Ovary (tissue), 9 donors: ENCODE data around the gene ETV3. TPM values are rescaled to one million over a fixed set of nuclear protein-coding genes. Genes with fewer than 3 reads are reported as not detected.
A peak's percentile ranks its signal among the peaks of the same experiment; 100 is the strongest.

Experiments used
- DNase-seq, 5 donors: peaks; one replicate each; pipeline ENCODE4 v3.0.0-alpha.2; 2019 to 2020
- H3K27ac ChIP-seq, 2 donors: fragments of 200-600 bp; one replicate each; pipeline versions ENCODE4 v1.5.1 to v1.8.0; 2019 to 2022
- H3K27me3 ChIP-seq: fragments of 200-600 bp; one replicate; pipeline ENCODE4 v1.8.0; 2022
- H3K36me3 ChIP-seq: fragments of 200-600 bp; sonication (generic); one replicate; pipeline ENCODE4 v1.5.1; 2019
- H3K4me1 ChIP-seq: one replicate; pipeline ENCODE4 v1.8.1; 2013; ENCODE audit warnings: mild to moderate bottlenecking, moderate library complexity; ENCODE audit not compliant: insufficient read depth
- H3K4me3 ChIP-seq: fragments of 200-600 bp; sonication (generic); one replicate; pipeline ENCODE4 v1.5.1; 2017
- H3K9me3 ChIP-seq, 2 donors: fragments of 200-600 bp in 1 of 2; sonication (generic) in 1 of 2; one replicate each; pipeline versions ENCODE4 v1.5.1 to v1.8.1; 2013 to 2019; ENCODE audit warnings: mild to moderate bottlenecking in 1 of 2, moderate library complexity in 1 of 2
- EP300 ChIP-seq: sonication (generic); formaldehyde crosslinking; IDR thresholded peaks from one replicate; pipeline ENCODE4 v1.6.1; 2017; ENCODE audit warnings: antibody characterized with exemption
- POLR2A ChIP-seq: fragments of 450-650 bp; IDR thresholded peaks from one replicate; pipeline ENCODE4 v1.6.1; 2017; ENCODE audit warnings: antibody characterized with exemption, mild to moderate bottlenecking, moderate library complexity
- WGBS, 3 donors: extraction: QIAGEN DNeasy Blood & Tissue Kit in 1 of 3; methylation state at CpG; one replicate each; pipeline versions ENCODE4 v1.1.5 to v1.1.7; 2013 to 2017; 5-methylcytosine and 5-hydroxymethylcytosine counted together
- intact Hi-C, 4 donors: fragments of 100-400 bp; cut with DNase I; formaldehyde crosslinking; loops; one replicate each; pipeline versions ENCODE4 v1.11.0 to v1.15.1; 2022 to 2023
- polyA plus RNA-seq, 2 donors: library from polyadenylated mRNA; stranded (reverse); fragments of 200-250 nt in 1 of 2; fragments of 350-450 nt in 1 of 2; fragmentation: Illumina TruSeq in 1 of 2; extraction: RNeasy Lipid Tissue Mini Kit (QIAGEN cat#74804) in 1 of 2; gene quantifications; one replicate each; pipeline ENCODE4 v1.2.3, GENCODE V29; 2013 to 2014
- total RNA-seq, 7 donors: library from RNA; depleted of rRNA in 2 of 7; stranded (reverse); fragments of >200 nt in 2 of 7; fragmentation: NEBNext Ultra II Directional in 3 of 7; extraction: Animal tissue kit (Norgen Biotek cat#: 25700) in 3 of 7; gene quantifications; one replicate each; pipeline versions ENCODE4 v1.1.0 to v1.2.4, GENCODE V29; 2016 to 2023
- TF ChIP-seq, protein P1 (sequence below), 3 donors: fragments of 450-650 bp in 2 of 3; fragments of 200-600 bp in 1 of 3; IDR thresholded peaks; one replicate each; pipeline versions ENCODE4 v1.5.1 to v1.8.0; 2016 to 2022; ENCODE audit warnings: antibody characterized with exemption in 3 of 3, mild to moderate bottlenecking in 1 of 3
- donor health status: DM: no; HTN: no; CAD: no; lungs with moderate emphysema.
- donor health status: DM: no; HTN: no; CAD: no.
- donor health status: Bipolar disorder and iron deficiency.
- donor health status: DM: yes; HTN: yes; CAD: no.
- donor health status: DM: no; HTN: no; CAD: no.
- donor health status: DM: yes; HTN: yes; CAD: no.

The ETV3 gene
- total and polyA plus RNA-seq, 9 donors, result 8.0 to 36.4 (median 22.5) TPM

DNA sequence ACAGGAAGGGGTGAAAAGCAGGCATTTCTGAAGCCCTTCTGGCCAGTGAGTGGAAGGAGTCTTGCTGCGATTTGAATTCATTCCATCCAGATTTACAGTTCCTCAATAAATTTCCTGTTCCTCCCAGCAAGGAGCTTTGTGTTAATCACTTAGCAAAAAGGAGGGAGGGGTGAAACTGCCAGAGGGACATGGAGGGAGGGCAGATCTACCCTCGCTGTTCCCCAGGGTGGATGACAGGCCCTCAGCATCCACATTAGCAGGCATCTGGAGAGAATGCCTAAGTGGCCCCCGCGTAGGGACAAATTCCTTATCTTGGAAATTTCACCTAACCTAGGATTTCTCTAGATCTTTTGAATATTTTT, 1.2 kb downstream of the ETV3 start:
- Histone ChIP-seq H3K4me1 (peaks cover 4% of the 10 kb centered on the region), H3K27ac (no peak overlapping the region), H3K4me3 (peak overlapping the region; percentile 99), H3K36me3 (no peaks in the 10 kb centered on the region), H3K9me3 (no peaks in the 10 kb centered on the region), H3K27me3 (no peaks in the 10 kb centered on the region)
- intact Hi-C loops, result no loop called here
- no peak for DNase-seq
- TF ChIP-seq EP300, result no peak
- TF ChIP-seq, protein P1, sequence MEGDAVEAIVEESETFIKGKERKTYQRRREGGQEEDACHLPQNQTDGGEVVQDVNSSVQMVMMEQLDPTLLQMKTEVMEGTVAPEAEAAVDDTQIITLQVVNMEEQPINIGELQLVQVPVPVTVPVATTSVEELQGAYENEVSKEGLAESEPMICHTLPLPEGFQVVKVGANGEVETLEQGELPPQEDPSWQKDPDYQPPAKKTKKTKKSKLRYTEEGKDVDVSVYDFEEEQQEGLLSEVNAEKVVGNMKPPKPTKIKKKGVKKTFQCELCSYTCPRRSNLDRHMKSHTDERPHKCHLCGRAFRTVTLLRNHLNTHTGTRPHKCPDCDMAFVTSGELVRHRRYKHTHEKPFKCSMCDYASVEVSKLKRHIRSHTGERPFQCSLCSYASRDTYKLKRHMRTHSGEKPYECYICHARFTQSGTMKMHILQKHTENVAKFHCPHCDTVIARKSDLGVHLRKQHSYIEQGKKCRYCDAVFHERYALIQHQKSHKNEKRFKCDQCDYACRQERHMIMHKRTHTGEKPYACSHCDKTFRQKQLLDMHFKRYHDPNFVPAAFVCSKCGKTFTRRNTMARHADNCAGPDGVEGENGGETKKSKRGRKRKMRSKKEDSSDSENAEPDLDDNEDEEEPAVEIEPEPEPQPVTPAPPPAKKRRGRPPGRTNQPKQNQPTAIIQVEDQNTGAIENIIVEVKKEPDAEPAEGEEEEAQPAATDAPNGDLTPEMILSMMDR (IDR thresholded peaks at IDR 0.05), result no peak
- no peak for TF ChIP-seq POLR2A
- 12 to 16% (median 15%) methylated on average over 4 of the region's 4 CpGs for WGBS, 3 donors

DNA sequence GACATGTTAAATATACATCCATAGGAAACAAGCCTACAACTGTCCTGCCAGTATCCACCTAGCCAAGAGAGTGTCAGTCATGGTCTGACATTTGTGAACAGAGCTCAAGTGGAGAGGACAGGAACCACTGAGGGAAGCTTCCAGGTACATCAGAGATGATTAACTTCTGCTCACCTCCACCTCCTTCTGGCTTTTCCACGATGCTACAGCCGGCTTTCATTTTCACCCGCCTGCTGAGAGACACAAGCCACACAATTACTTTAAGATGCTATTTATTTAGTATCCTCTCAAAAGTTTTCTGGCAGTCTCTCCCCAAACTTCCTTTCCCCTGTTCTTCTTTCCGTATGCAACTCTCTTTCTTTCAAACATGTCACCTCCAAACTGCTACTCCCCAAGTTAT, 2.1 kb downstream of the ETV3 start:
- intact Hi-C loops, result no loop called here
- DNase-seq, result no peak
- H3K36me3 ChIP-seq, result no peaks in the 10 kb centered on the region
- TF ChIP-seq POLR2A (no peak), EP300 (no peak)
- TF ChIP-seq, protein P1 (IDR thresholded peaks at IDR 0.05), result no peak
- H3K9me3 ChIP-seq, result no peaks in the 10 kb centered on the region
- WGBS, 3 donors, result 49 to 60% (median 58%) methylated on average over 4 of the region's 4 CpGs
- no peak overlapping the region for H3K27ac ChIP-seq
- H3K27me3 ChIP-seq, result no peaks in the 10 kb centered on the region
- peaks cover 4% of the 10 kb centered on the region for H3K4me1 ChIP-seq
- no peak overlapping the region for H3K4me3 ChIP-seq

DNA sequence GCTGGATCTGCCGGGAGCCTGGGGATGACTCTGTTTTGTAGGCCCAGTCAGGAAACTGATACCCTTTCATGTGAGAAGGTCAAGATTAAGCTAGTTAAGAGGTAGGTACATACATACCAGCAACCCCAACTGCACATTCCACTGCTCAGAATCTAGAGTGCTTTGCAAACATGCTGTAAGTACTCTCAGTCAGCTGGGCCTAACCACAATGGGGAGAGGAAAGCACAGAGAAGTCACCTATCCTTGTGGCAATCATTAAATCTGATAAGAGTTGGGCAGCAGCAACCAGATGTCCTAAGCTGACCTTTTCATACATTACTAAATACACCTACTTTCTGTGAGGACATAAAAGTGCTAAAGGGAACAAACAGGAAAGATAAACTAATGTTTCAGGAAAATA, 2.5 kb downstream of the ETV3 start:
- no peaks in the 10 kb centered on the region for H3K36me3 ChIP-seq
- TF ChIP-seq, protein P1 (IDR thresholded peaks at IDR 0.05), result no peak
- no peak for TF ChIP-seq POLR2A
- no peak for TF ChIP-seq EP300
- H3K4me3 ChIP-seq, result no peak overlapping the region
- H3K27ac ChIP-seq, result no peak overlapping the region
- H3K27me3 ChIP-seq, result no peaks in the 10 kb centered on the region
- no peaks in the 10 kb centered on the region for H3K9me3 ChIP-seq
- no peak for DNase-seq
- peaks cover 4% of the 10 kb centered on the region for H3K4me1 ChIP-seq
- intact Hi-C loops, result no loop called here
- 55 to 69% (median 55%) methylated on average over 1 of the region's 1 CpG for WGBS, 3 donors

DNA sequence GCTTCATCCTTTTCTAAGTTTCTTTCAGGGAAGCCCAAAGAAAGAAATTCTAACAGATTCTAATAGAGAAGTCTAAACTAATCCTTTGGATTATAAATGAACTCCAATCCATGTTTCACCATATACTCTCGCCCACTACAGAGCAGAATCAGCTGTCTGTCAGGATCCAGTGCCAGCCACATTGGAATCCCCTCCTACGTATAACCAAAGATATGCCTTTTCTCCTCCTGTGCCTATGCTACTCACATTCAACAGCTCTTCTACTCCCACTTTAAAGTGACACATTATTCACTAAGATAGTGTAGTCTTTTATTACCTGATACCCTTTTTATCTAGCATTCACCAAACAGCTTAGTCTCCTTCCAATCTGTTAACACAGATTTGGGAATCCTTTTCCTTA, 3.1 kb downstream of the ETV3 start:
- intact Hi-C loops, result no loop called here

More for the DNA sequence above, 3.1 kb downstream of the ETV3 start:
- TF ChIP-seq EP300, result no peak
- TF ChIP-seq, protein P1 (IDR thresholded peaks at IDR 0.05), result no peak
- DNase-seq, result no peak
- Histone ChIP-seq H3K4me3 (no peak overlapping the region), H3K9me3 (no peaks in the 10 kb centered on the region), H3K4me1 (peaks cover 4% of the 10 kb centered on the region), H3K27me3 (no peaks in the 10 kb centered on the region), H3K36me3 (no peaks in the 10 kb centered on the region), H3K27ac (no peak overlapping the region)
- WGBS, 3 donors, result 83 to 90% (median 88%) methylated on average over 2 of the region's 2 CpGs
